Thyroid gland (tissue), 4 donors: ENCODE data around the gene KDF1. TPM values are rescaled to one million over a fixed set of nuclear protein-coding genes. Genes with fewer than 3 reads are reported as not detected.
A peak's percentile ranks its signal among the peaks of the same experiment; 100 is the strongest.

Experiments used
- DNase-seq, 2 donors: peaks; one replicate each; pipeline ENCODE4 v3.0.0-alpha.2; 2019
- H3K27ac ChIP-seq, 3 donors: fragments of 200-600 bp; sonication (generic); 1 replicate in 2 of 3; 2 replicates in 1 of 3; pipeline ENCODE4 v1.5.1; 2016 to 2019; ENCODE audit warnings: mild to moderate bottlenecking in 1 of 3, moderate library complexity in 1 of 3
- H3K27me3 ChIP-seq: fragments of 200-600 bp; sonication (generic); one replicate; pipeline ENCODE4 v1.5.1; 2019
- H3K36me3 ChIP-seq, 2 donors: fragments of 200-600 bp; sonication (generic); one replicate each; pipeline ENCODE4 v1.5.1; 2016 to 2019
- H3K4me1 ChIP-seq, 2 donors: fragments of 200-600 bp; sonication (generic); one replicate each; pipeline ENCODE4 v1.5.1; 2017 to 2019
- H3K4me3 ChIP-seq, 3 donors: fragments of 200-600 bp; sonication (generic); replicated peaks in 1 of 3; 1 replicate in 2 of 3; 2 replicates in 1 of 3; pipeline ENCODE4 v1.5.1; 2016; ENCODE audit warnings: mild to moderate bottlenecking in 1 of 3
- H3K9me3 ChIP-seq: fragments of 200-600 bp; sonication (generic); one replicate; pipeline ENCODE4 v1.5.1; 2017
- CTCF ChIP-seq, 6 experiments: fragments of 200-600 bp in 3 of 6; fragments of 450-650 bp in 3 of 6; sonication (generic) in 3 of 6; IDR thresholded peaks; one replicate each; pipeline ENCODE4 v1.5.1; 2016 to 2019; ENCODE audit warnings: antibody characterized with exemption in 6 of 6, mild to moderate bottlenecking in 2 of 6, inconsistent platforms in 1 of 6, moderate library complexity in 1 of 6
- POLR2A ChIP-seq, 2 donors: fragments of 450-650 bp; IDR thresholded peaks; one replicate each; pipeline ENCODE4 v1.6.1; 2017; ENCODE audit warnings: antibody characterized with exemption in 2 of 2, mild to moderate bottlenecking in 2 of 2, moderate library complexity in 1 of 2
- WGBS, 2 donors: methylation state at CpG; one replicate each; pipeline ENCODE4 v1.1.5; 2017; 5-methylcytosine and 5-hydroxymethylcytosine counted together
- intact Hi-C: fragments of 100-400 bp; cut with DNase I; formaldehyde crosslinking; loops from one replicate; pipeline ENCODE4 v1.15.1; 2023
- total RNA-seq, 4 donors: library from RNA; depleted of rRNA; stranded (reverse); fragments of >200 nt; gene quantifications; one replicate each; pipeline ENCODE4 v1.2.3, GENCODE V29; 2016

Gene KDF1
- total RNA-seq, 4 donors from 2014 or later, result 13.2 to 30.3 (median 22.6) TPM

- no peaks in the 10 kb centered on the region for H3K27me3 ChIP-seq
- intact Hi-C loops, result no loop called here
- H3K36me3 ChIP-seq, result no peaks in the 10 kb centered on the region
- peak; percentile 39 to 56 for DNase-seq
- no peaks in the 10 kb centered on the region for H3K4me1 ChIP-seq
- TF ChIP-seq CTCF (IDR thresholded peaks at IDR 0.05) (no peak), POLR2A (IDR thresholded peaks at IDR 0.05) (no peak)
- no peaks in the 10 kb centered on the region for H3K9me3 ChIP-seq
- H3K27ac ChIP-seq, result no peak overlapping the region
- no peak overlapping the region for H3K4me3 ChIP-seq
- whole genome bisulfite sequencing, 2 donors, result 59 to 64% methylated on average over 6 of the region's 6 CpGs
Observed at GRCh38 chr1:26907071-26907917, 53.0 kb downstream of the KDF1 start.

- TF ChIP-seq POLR2A (IDR thresholded peaks at IDR 0.05), result no peak
- TF ChIP-seq CTCF (IDR thresholded peaks at IDR 0.05), result no peak
- Histone ChIP-seq H3K4me3 (peak overlapping the region in 2 of 3 donors; percentile 70), H3K4me1 (peaks cover 9 to 11% of the 10 kb centered on the region in 2 donors), H3K27me3 (no peaks in the 10 kb centered on the region), H3K27ac (peak overlapping the region; percentile 46 to 80 (median 80)), H3K36me3 (peaks cover 5 to 6% of the 10 kb centered on the region in 2 donors), H3K9me3 (no peaks in the 10 kb centered on the region)
- WGBS, 2 donors, result 65 to 67% methylated on average over 18 of the region's 18 CpGs
- DNase-seq, result no peak
- intact Hi-C loops, result no loop called here
Observed at GRCh38 chr1:26900815-26901511, 59.3 kb downstream of the KDF1 start.

- TF ChIP-seq POLR2A (IDR thresholded peaks at IDR 0.05) (peak in 1 of 2 donors; percentile 72), CTCF (IDR thresholded peaks at IDR 0.05) (peak in 1 of 6 experiments; percentile 8)
- peak within 1 kb of the TSS; percentile 70 for H3K4me3 ChIP-seq
- peaks cover 9 to 11% of the 10 kb centered on the region in 2 donors for H3K4me1 ChIP-seq
- peak; percentile 92 to 94 for DNase-seq
- H3K27me3 ChIP-seq, result no peaks in the 10 kb centered on the region
- peaks cover 5 to 11% of the 10 kb centered on the region in 2 donors for H3K36me3 ChIP-seq
- peak within 1 kb of the TSS; percentile 46 to 80 (median 80) for H3K27ac ChIP-seq
- no peaks in the 10 kb centered on the region for H3K9me3 ChIP-seq
- intact Hi-C loops, result no loop called here
- 0 to 1% methylated on average over 34 to 35 of the region's 50 CpGs for WGBS, 2 donors
Observed at GRCh38 chr1:26900001-26900814, 60.1 kb downstream of the KDF1 start, which contains the start of gene GPATCH3. TSS of gene GPATCH3 (minus strand) at chr1:26900467. CDS start at chr1:26900442, 25 bp downstream.

Other genes starting within 250 kb of the KDF1 start
- gene PIGV, start 172.5 kb downstream of the KDF1 start, total RNA-seq, result 10 to 100 TPM; 20.5 to 39.4 (median 27.8) TPM
- gene ZDHHC18, start 133.8 kb downstream of the KDF1 start, total RNA-seq, result 10 to 100 TPM; 11.4 to 33.1 (median 21.4) TPM
- gene SFN, start 97.3 kb downstream of the KDF1 start, total RNA-seq, result under 1 TPM in 3 of 4 donors, not detected in 1; 0.54 to 0.73 (median 0.54) TPM
- gene GPN2, start 70.2 kb downstream of the KDF1 start, total RNA-seq, result 10 to 100 TPM; 14.3 to 18.8 (median 16.4) TPM
- gene GPATCH3, start 60.0 kb downstream of the KDF1 start, total RNA-seq, result 10 to 100 TPM in 3 of 4 donors, 1 to 10 TPM in 1; 8.6 to 12.5 (median 11.6) TPM
- gene NR0B2, start 46.5 kb downstream of the KDF1 start, total RNA-seq, result not detected
- gene NUDC, start 38.7 kb downstream of the KDF1 start, total RNA-seq, result 10 to 100 TPM; 44.1 to 80.2 (median 55.9) TPM
- 1 to 10 TPM; 2.9 to 8.5 (median 6.5) TPM for gene TRNP1, start 33.2 kb upstream of the KDF1 start, total RNA-seq
- 10 to 100 TPM in 3 of 4 donors, 1 to 10 TPM in 1; 4.7 to 21.0 (median 11.8) TPM for gene TENT5B, start 52.4 kb upstream of the KDF1 start, total RNA-seq
- 10 to 100 TPM; 13.3 to 26.1 (median 19.9) TPM for gene SLC9A1, start 194.7 kb upstream of the KDF1 start, total RNA-seq